ENCODE results near the gene TECRL. TPM values are rescaled to one million over a fixed set of nuclear protein-coding genes. Genes with fewer than 3 reads are reported as not detected.

Gene TECRL
- total and polyA plus RNA-seq, 2 experiments from 2014 or later, result not detected

DNA sequence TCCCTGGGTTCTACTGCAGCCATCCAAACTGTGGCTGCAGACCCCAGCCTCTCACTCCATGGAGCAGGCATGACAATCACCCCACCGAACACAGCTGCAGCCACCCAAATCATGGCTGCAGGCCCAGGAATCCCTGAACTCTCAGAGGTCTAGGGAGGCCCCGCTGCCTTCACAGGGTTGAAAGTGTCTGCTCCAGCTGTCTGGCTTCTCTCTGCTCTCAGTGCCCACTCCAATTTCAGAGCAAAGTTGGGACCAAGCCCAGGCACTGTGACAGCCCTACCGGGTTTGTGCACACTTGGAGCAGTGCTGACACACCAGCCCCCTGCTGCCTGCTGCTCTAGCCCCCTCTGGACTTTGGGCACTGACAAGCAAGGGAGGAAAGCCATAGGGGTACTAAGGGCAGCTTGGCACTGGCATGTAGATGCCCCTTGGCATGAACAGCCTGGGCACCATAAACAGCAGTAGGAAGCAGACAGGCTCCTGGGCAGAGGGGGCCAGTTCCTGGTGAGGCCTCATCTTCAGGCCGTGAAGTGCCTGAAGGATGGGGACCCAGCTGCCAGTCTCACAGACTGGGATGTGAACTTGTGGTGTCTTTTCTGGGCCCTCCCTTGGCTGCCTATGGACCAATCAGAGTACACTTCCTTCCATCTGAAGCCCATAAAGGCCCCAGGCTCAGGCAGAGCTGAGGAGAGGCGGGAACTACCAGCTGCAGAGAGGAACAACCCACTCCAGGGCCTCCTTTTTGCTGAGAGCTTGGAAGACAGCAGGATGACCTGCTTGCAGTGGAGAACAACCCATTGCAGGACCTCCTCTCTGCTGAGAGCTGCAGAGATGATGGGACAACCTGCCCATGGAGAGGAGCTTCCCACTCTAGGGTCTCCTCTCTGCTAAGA is 68.8 kb downstream of the TECRL start:
- DNase-seq, result no peak
- H3K4me1 ChIP-seq (ENCODE audit: insufficient read depth), result no peaks in the 10 kb centered on the region
- H3K36me3 ChIP-seq (ENCODE audit: low read depth), result no peaks in the 10 kb centered on the region
- no peak overlapping the region for H3K27ac ChIP-seq
- no peaks in the 10 kb centered on the region for H3K27me3 ChIP-seq (replicated peaks; ENCODE audit: insufficient read depth)
- H3F3A ChIP-seq (ENCODE audit: insufficient read depth), result no peaks in the 10 kb centered on the region
- no peaks in the 10 kb centered on the region for H3K9me3 ChIP-seq (ENCODE audit: low read depth)
- no peaks in the 10 kb centered on the region for H3K79me2 ChIP-seq (ENCODE audit: insufficient read depth)
- no peak overlapping the region for H3K4me3 ChIP-seq
- TF ChIP-seq EZH2phosphoT487 (IDR thresholded peaks at IDR 0.05; ENCODE audit: insufficient read depth, low read depth) (no peak), EZH2 (IDR thresholded peaks at IDR 0.05; ENCODE audit: insufficient read depth, poor library complexity, severe bottlenecking) (no peak)
- WGBS, 2 experiments (ENCODE audit: low coverage in 1 of 2, low lambda C conversion rate in 2 of 2, missing lambda C conversion rate in 2 of 2), result 9 to 10% methylated on average over 5 of the region's 5 CpGs
- H3K4me2 ChIP-seq (ENCODE audit: unreplicated experiment), result no peak overlapping the region
- H4K20me1 ChIP-seq (ENCODE audit: insufficient read depth), result no peaks in the 10 kb centered on the region
- H3K9me2 ChIP-seq (ENCODE audit: insufficient read depth), result no peaks in the 10 kb centered on the region
- H2AFZ ChIP-seq, result no peak overlapping the region
- no peak overlapping the region for H3K9ac ChIP-seq
- in situ Hi-C loops (cut with MboI), result no loop called here

DNA sequence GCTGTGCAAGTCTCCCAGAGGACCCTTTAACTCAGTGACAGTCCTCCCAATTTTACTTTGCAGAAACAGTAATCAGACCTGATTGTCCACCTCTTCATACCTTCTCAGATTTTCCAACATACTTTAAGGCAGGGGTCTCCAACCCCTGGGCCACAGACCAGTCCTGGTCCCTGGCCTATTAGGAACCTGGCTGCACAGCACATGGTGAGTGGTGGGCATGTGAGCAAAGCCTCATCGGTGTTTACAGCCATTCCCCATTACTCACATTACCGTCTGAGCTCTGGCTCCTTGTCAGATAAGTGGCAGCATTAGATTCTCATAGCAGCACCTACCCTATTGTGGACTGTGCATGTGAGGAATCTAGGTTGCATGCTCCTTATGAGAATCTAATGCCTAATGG is 74.3 kb downstream of the TECRL start:
- H3K9me3 ChIP-seq (ENCODE audit: low read depth), result no peaks in the 10 kb centered on the region
- H3K4me3 ChIP-seq, result no peak overlapping the region
- no peaks in the 10 kb centered on the region for H3K9me2 ChIP-seq (ENCODE audit: insufficient read depth)
- H3K4me1 ChIP-seq (ENCODE audit: insufficient read depth), result no peaks in the 10 kb centered on the region
- TF ChIP-seq EZH2phosphoT487 (IDR thresholded peaks at IDR 0.05; ENCODE audit: insufficient read depth, low read depth) (no peak), EZH2 (IDR thresholded peaks at IDR 0.05; ENCODE audit: insufficient read depth, poor library complexity, severe bottlenecking) (no peak)
- DNase-seq, result no peak
- H3K27ac ChIP-seq, result no peak overlapping the region
- H3F3A ChIP-seq (ENCODE audit: insufficient read depth), result no peaks in the 10 kb centered on the region
- no peaks in the 10 kb centered on the region for H3K27me3 ChIP-seq (replicated peaks; ENCODE audit: insufficient read depth)
- no peaks in the 10 kb centered on the region for H3K79me2 ChIP-seq (ENCODE audit: insufficient read depth)
- WGBS, 2 experiments (ENCODE audit: low coverage in 1 of 2, low lambda C conversion rate in 2 of 2, missing lambda C conversion rate in 2 of 2), result 18 to 28% methylated on average over 2 of the region's 2 CpGs
- in situ Hi-C loops (cut with MboI), result no loop called here
- no peaks in the 10 kb centered on the region for H4K20me1 ChIP-seq (ENCODE audit: insufficient read depth)
- no peaks in the 10 kb centered on the region for H3K36me3 ChIP-seq (ENCODE audit: low read depth)
- no peak overlapping the region for H3K9ac ChIP-seq
- H3K4me2 ChIP-seq (ENCODE audit: unreplicated experiment), result no peak overlapping the region
- H2AFZ ChIP-seq, result no peak overlapping the region

DNA sequence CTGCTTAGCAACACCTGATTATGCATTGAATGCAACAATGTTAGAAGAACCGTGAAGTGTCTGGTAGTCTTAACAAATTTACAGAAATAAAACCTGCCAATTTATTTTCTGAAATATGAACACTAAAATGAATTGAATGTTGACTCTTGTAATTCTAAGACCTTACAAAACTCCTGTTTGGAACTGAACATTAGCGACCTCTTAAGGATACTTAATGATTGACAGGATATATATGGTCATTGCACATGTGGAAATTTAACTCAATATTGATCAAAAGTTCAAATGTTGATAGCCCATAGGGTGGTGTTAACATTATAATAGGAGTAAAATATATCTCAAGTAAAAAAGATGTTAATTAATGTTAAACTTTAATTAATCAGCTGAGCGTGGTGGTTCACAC is 79.1 kb downstream of the TECRL start:
- in situ Hi-C loops (cut with MboI), result no loop called here
- Histone ChIP-seq H3K9me3 (ENCODE audit: low read depth) (no peaks in the 10 kb centered on the region), H2AFZ (no peak overlapping the region), H3K4me3 (no peak overlapping the region), H3K4me1 (ENCODE audit: insufficient read depth) (no peaks in the 10 kb centered on the region), H3K27me3 (replicated peaks; ENCODE audit: insufficient read depth) (no peaks in the 10 kb centered on the region), H3K9me2 (ENCODE audit: insufficient read depth) (no peaks in the 10 kb centered on the region), H3K36me3 (ENCODE audit: low read depth) (no peaks in the 10 kb centered on the region), H3F3A (ENCODE audit: insufficient read depth) (no peaks in the 10 kb centered on the region), H3K27ac (no peak overlapping the region), H3K4me2 (ENCODE audit: unreplicated experiment) (no peak overlapping the region), H3K79me2 (ENCODE audit: insufficient read depth) (no peaks in the 10 kb centered on the region), H4K20me1 (ENCODE audit: insufficient read depth) (no peaks in the 10 kb centered on the region), H3K9ac (no peak overlapping the region)
- WGBS, 2 experiments (ENCODE audit: low coverage in 1 of 2, low lambda C conversion rate in 2 of 2, missing lambda C conversion rate in 2 of 2), result 13 to 20% methylated on average over 3 of the region's 3 CpGs
- TF ChIP-seq EZH2phosphoT487 (IDR thresholded peaks at IDR 0.05; ENCODE audit: insufficient read depth, low read depth) (no peak), EZH2 (IDR thresholded peaks at IDR 0.05; ENCODE audit: insufficient read depth, poor library complexity, severe bottlenecking) (no peak)
- DNase-seq, result no peak

- Histone ChIP-seq H3K9me2 (ENCODE audit: insufficient read depth) (no peaks in the 10 kb centered on the region), H3K27me3 (replicated peaks; ENCODE audit: insufficient read depth) (no peaks in the 10 kb centered on the region), H3K9ac (no peak overlapping the region), H3K4me2 (ENCODE audit: unreplicated experiment) (no peak overlapping the region), H3K4me3 (no peak overlapping the region), H2AFZ (no peak overlapping the region), H3F3A (ENCODE audit: insufficient read depth) (no peaks in the 10 kb centered on the region), H3K9me3 (ENCODE audit: low read depth) (no peaks in the 10 kb centered on the region), H3K4me1 (ENCODE audit: insufficient read depth) (no peaks in the 10 kb centered on the region), H3K36me3 (ENCODE audit: low read depth) (no peaks in the 10 kb centered on the region), H4K20me1 (ENCODE audit: insufficient read depth) (no peaks in the 10 kb centered on the region), H3K79me2 (ENCODE audit: insufficient read depth) (no peaks in the 10 kb centered on the region), H3K27ac (no peak overlapping the region)
- no peak for DNase-seq
- 18 to 38% methylated on average over 1 of the region's 1 CpG for WGBS, 2 experiments (ENCODE audit: low coverage in 1 of 2, low lambda C conversion rate in 2 of 2, missing lambda C conversion rate in 2 of 2)
- TF ChIP-seq EZH2phosphoT487 (IDR thresholded peaks at IDR 0.05; ENCODE audit: insufficient read depth, low read depth) (no peak), EZH2 (IDR thresholded peaks at IDR 0.05; ENCODE audit: insufficient read depth, poor library complexity, severe bottlenecking) (no peak)
- in situ Hi-C loops (cut with MboI), result no loop called here
These were observed 82.0 kb downstream of the TECRL start for GRCh38 chr4:64327237-64327636.

Measured in GM23248 (cell line).